ENCODE data around the gene WNT16.

DNA sequence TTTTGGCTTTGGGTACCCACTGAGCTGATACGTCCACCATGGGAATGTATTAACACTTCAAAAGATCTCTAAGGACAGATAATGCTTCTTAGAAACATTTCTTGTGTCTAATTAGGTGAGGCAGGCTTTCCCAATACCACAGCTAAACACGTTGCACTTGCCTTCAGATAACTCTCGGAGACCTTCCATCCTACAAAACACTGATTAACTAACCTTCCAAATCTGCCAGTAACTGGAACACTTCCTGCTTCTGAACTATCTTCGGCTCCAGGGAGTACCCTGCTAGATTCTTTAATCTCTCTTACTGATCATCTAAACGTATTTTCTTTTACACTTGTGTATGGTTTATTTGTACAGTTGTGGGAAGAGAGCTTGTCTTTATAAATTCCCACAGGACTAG lies 1.1 kb upstream of the WNT16 start:
- TF ChIP-seq CTCF (IDR thresholded peaks at IDR 0.05; ENCODE audit: low read depth, low read length) (no peak), EZH2phosphoT487 (IDR thresholded peaks at IDR 0.05; ENCODE audit: low read depth) (no peak)

Data from OCI-LY3 (cell line).